RWPE2 (cell line): ENCODE measurements around the gene TMEM231.

Experiments
- ATAC-seq: fragments of 200-7000 bp; cut with Tn5 transposase; 3 replicates; pipeline ENCODE4 v1.9.1; 2021; ENCODE audit warnings: low read depth
- DNase-seq: peaks from one replicate; pipeline ENCODE4 v3.0.0-alpha.2; 2020; ENCODE audit warnings: low spot score
- H3K27ac ChIP-seq: fragments of 450-650 bp; 2 replicates; pipeline ENCODE4 v1.5.1; 2017; ENCODE audit warnings: mild to moderate bottlenecking; ENCODE audit not compliant: poor library complexity, severe bottlenecking
- H3K27me3 ChIP-seq: fragments of 250-450 bp; sonication (Bioruptor Pico); 2 replicates; pipeline ENCODE4 v1.5.1; 2021; ENCODE audit warnings: mild to moderate bottlenecking, moderate library complexity; ENCODE audit not compliant: insufficient read depth, poor library complexity, severe bottlenecking
- H3K36me3 ChIP-seq: fragments of 250-450 bp; sonication (Bioruptor Pico); 2 replicates; pipeline ENCODE4 v1.5.1; 2020; ENCODE audit warnings: low read depth, mild to moderate bottlenecking, moderate library complexity
- H3K4me1 ChIP-seq: fragments of 250-450 bp; sonication (Bioruptor Pico); 2 replicates; pipeline ENCODE4 v1.5.1; 2021; ENCODE audit warnings: mild to moderate bottlenecking, moderate library complexity; ENCODE audit not compliant: insufficient read depth, poor library complexity, severe bottlenecking
- H3K4me3 ChIP-seq: fragments of 250-450 bp; sonication (Bioruptor Pico); 2 replicates; pipeline ENCODE4 v1.5.1; 2021; ENCODE audit warnings: mild to moderate bottlenecking, moderate library complexity; ENCODE audit not compliant: severe bottlenecking
- H3K9me3 ChIP-seq: fragments of 250-450 bp; sonication (Bioruptor Pico); 2 replicates; pipeline ENCODE4 v1.5.1; 2021; ENCODE audit warnings: mild to moderate bottlenecking, moderate library complexity; ENCODE audit not compliant: severe bottlenecking
- CTCF ChIP-seq: fragments of 450-650 bp; IDR thresholded peaks from one replicate; pipeline ENCODE4 v1.5.1; 2017; ENCODE audit warnings: mild to moderate bottlenecking, moderate library complexity; ENCODE audit not compliant: poor library complexity, severe bottlenecking

Gene TMEM231

GRCh38 chr16:75566758-75567255, 10.8 kb upstream of the TMEM231 start:
- peak overlapping the region; percentile 20 for H3K27ac ChIP-seq
- peak overlapping the region; percentile 71 for H3K4me3 ChIP-seq
- H3K9me3 ChIP-seq, result no peaks in the 10 kb centered on the region
- DNase-seq, result no peak
- no peak for ATAC-seq
- peaks cover 47% of the 10 kb centered on the region for H3K36me3 ChIP-seq
- no peaks in the 10 kb centered on the region for H3K27me3 ChIP-seq
- no peak for TF ChIP-seq CTCF
- no peaks in the 10 kb centered on the region for H3K4me1 ChIP-seq

DNA sequence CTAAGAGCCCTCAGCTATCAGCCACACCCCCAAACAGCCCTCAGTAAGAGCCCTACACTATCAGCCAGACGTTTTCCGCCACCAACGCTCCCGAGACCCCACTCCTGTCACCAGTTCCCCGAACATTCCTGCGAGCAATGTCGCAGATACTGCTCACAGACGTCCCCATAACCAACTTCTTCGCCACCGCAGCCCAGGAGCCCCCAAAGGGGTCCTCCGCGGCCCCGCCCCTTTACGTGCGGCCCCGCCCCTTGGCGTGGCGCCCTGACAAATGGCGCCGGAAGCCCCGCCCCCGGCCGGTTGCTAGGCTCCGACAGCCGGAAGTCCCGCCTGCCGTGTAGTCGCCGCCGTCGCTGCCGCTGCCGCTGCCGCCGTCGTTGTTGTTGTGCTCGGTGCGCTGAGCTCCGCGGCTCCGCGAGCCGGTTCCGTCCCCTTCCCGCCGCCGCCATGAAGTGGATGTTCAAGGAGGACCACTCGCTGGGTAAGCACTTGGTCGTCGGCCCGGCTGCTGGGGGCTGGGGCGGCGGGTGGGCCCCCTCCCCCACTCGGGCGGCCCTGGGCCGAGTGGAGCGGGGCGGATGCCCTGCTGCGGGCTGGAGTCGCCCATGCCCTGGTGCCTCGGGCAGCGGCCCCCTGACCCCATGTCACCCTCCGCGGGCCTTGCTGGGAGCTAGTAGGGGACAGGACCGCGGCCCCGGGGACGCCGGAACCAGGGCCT, 10.1 kb upstream of the TMEM231 start, which contains the start of gene GABARAPL2:
TSS of gene GABARAPL2 (plus strand) at position 340 of the 718 bp plus-strand sequence. CDS start at position 448, 108 bp downstream.
- no peak for TF ChIP-seq CTCF
- Histone ChIP-seq H3K4me1 (no peaks in the 10 kb centered on the region), H3K4me3 (peak within 1 kb of the TSS; percentile 71), H3K36me3 (peaks cover 42% of the 10 kb centered on the region), H3K9me3 (no peaks in the 10 kb centered on the region), H3K27ac (peak within 1 kb of the TSS; percentile 20), H3K27me3 (no peaks in the 10 kb centered on the region)
- ATAC-seq (peak; percentile 66), DNase-seq (peak; percentile 78)

DNA sequence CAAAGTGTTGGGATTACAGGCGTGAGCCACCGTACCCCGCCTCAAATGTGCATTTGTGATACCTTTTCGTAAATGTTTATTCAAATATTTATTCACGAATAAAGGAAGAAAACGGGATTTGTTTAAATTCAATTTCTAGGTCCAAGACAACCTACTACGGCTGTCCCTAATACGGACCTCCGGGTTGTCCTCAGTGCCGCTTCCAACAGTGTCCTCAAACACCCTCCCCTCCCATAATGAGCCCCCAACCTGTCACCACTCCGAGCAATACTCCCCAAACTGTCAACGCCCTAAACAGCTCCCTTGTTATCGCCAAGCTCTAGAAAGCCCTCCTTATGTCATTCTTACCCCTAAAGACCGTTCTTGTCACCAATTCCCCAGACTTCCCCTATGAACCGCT, 9.6 kb upstream of the TMEM231 start:
- H3K4me1 ChIP-seq, result no peaks in the 10 kb centered on the region
- no peak for DNase-seq
- peak; percentile 1; the same call in 1 of the 3 replicates for ATAC-seq
- peaks cover 37% of the 10 kb centered on the region for H3K36me3 ChIP-seq
- peak overlapping the region; percentile 71 for H3K4me3 ChIP-seq
- peak overlapping the region; percentile 20 for H3K27ac ChIP-seq
- no peaks in the 10 kb centered on the region for H3K27me3 ChIP-seq
- no peaks in the 10 kb centered on the region for H3K9me3 ChIP-seq
- TF ChIP-seq CTCF, result no peak

- Histone ChIP-seq H3K4me3 (no peak overlapping the region), H3K4me1 (peaks cover 4% of the 10 kb centered on the region), H3K9me3 (no peaks in the 10 kb centered on the region), H3K27me3 (no peaks in the 10 kb centered on the region), H3K27ac (no peak overlapping the region), H3K36me3 (no peaks in the 10 kb centered on the region)
- no peak for TF ChIP-seq CTCF
- no peak for DNase-seq
- no peak for ATAC-seq
These were observed 3.7 kb upstream of the TMEM231 start for GRCh38 chr16:75559564-75560372.
